Choroid plexus epithelial cell (primary cell): Measurements from ENCODE around the gene CDH16.

Source experiments
- DNase-seq: peaks from one replicate; pipeline ENCODE4 v3.0.0-alpha.2; 2010; ENCODE audit warnings: low read depth
- H3K4me3 ChIP-seq: 2 replicates; pipeline ENCODE4 v1.5.1; 2011; ENCODE audit warnings: low read depth, mild to moderate bottlenecking, control low read depth, low read length, moderate library complexity
- TF ChIP-seq, protein P1 (sequence below): conservative IDR thresholded peaks from 2 replicates; pipeline ENCODE4 v1.5.1; 2011; ENCODE audit warnings: low read depth, mild to moderate bottlenecking, control low read depth, inconsistent platforms, low read length, moderate library complexity

The CDH16 gene

DNA sequence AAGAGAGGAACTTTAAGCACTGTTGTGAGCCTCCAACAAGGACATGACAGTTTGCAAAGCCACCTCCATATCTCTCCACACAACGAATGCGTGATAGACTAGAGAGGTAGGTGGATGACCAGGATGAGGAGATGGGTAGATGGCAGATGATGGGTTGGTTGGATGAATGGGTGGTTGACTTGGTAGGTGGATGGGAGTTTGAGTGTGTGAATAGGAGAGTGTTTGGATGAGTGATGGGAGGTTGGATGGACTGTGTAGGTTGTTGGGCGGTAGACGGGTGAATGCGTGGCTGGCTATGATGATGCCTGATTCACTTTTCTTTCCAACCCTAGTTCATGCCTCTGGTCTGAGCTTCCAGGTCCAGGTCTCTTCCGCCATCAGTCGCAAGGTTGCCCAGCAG is 4.1 kb downstream of the CDH16 start:
- TF ChIP-seq, protein P1, sequence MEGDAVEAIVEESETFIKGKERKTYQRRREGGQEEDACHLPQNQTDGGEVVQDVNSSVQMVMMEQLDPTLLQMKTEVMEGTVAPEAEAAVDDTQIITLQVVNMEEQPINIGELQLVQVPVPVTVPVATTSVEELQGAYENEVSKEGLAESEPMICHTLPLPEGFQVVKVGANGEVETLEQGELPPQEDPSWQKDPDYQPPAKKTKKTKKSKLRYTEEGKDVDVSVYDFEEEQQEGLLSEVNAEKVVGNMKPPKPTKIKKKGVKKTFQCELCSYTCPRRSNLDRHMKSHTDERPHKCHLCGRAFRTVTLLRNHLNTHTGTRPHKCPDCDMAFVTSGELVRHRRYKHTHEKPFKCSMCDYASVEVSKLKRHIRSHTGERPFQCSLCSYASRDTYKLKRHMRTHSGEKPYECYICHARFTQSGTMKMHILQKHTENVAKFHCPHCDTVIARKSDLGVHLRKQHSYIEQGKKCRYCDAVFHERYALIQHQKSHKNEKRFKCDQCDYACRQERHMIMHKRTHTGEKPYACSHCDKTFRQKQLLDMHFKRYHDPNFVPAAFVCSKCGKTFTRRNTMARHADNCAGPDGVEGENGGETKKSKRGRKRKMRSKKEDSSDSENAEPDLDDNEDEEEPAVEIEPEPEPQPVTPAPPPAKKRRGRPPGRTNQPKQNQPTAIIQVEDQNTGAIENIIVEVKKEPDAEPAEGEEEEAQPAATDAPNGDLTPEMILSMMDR = no peak
- no peak overlapping the region for H3K4me3 ChIP-seq
- DNase-seq = no peak

- TF ChIP-seq, protein P1 = no peak
- no peak for DNase-seq
- H3K4me3 ChIP-seq = no peak overlapping the region
These were observed 5.0 kb downstream of the CDH16 start for GRCh38 chr16:66913711-66914110.

GRCh38 chr16:66913081-66913480 is 5.6 kb downstream of the CDH16 start:
- TF ChIP-seq, protein P1 = no peak
- no peak overlapping the region for H3K4me3 ChIP-seq
- no peak for DNase-seq

GRCh38 chr16:66911801-66912200 is 6.9 kb downstream of the CDH16 start:
- H3K4me3 ChIP-seq = no peak overlapping the region
- no peak for DNase-seq
- TF ChIP-seq, protein P1 = no peak

DNA sequence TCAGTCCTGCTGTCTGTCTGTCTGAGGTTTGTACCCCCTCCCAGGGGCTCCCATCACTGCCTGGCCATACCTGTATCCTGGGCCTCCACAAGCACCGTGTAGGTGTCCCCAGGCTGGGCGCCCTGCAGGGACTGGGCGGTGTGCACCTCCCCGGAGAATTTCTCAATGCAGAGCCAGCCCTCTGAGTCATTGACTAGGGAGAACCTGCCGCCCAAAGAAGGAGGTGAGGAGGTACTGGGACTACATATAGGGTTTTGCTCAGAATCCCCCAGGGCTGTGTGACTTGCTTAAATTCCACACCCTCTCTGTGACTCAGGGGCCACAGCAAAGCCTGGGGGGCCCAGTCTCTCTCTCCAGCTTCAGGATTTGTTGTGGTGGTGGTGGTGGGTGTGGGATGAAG is 7.6 kb downstream of the CDH16 start:
- no peak for DNase-seq
- TF ChIP-seq, protein P1 = no peak
- H3K4me3 ChIP-seq = no peak overlapping the region

DNA sequence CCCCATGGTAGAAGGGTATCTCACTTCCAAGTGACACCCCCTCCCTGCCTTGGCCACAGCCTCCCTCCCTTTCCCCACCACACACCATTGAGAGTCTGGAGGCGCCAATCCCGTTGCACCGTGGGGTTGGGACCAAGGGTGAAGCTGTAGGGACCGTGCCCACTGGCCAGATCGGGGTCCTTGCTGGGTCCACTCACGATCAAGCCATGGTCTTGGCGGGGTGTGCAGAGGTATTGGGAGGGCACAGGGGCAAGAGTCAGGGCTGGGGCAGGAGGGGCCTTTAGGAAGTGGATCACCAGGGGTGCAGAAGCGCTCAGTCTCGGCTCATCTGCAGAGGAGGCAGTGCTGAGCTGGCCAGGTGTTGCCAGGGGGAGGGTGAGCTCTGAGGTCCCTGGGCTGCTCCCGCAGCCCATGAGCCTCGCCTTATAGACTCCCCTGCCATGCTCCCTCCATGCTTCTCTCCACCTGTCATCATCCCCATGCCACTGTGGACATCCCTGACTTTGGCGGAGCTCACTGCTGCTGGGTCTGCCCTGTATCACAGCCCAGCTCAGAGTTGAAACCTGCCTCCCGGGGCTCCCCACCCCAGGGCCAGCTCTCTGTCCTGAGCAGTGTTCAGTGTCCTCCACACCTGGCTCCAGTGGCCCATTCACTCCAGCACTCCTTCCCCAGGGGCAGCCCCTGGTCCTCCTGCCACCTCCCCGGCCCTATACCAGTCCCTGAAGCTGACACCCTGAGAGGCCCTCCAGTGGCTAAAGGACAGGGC is 8.3 kb downstream of the CDH16 start:
- TF ChIP-seq, protein P1 = no peak
- no peak for DNase-seq
- H3K4me3 ChIP-seq = no peak overlapping the region
